Keratinocyte (primary cell): Measurements from ENCODE around the gene FANCD2OS. TPM values are rescaled to one million over a fixed set of nuclear protein-coding genes. Genes with fewer than 3 reads are reported as not detected.

Experiments used
- DNase-seq: peaks from one replicate; pipeline ENCODE4 v3.0.0-alpha.2; 2011; ENCODE audit warnings: low read depth, missing footprints, low spot score
- FAIRE-seq: peaks from 2 replicates; lab custom pipeline; 2011; peaks lifted over from hg19 to GRCh38; lab: Jason Lieb, UNC
- H2AFZ ChIP-seq: 2 replicates; pipeline ENCODE4 v1.6.0; 2012; ENCODE audit warnings: low read length, control low read depth, inconsistent platforms; ENCODE audit not compliant: control insufficient read depth
- H3K27ac ChIP-seq: 2 replicates; pipeline ENCODE4 v1.5.1; 2011; ENCODE audit warnings: low read length; ENCODE audit not compliant: control insufficient read depth, insufficient read depth
- H3K27me3 ChIP-seq: 3 replicates; pipeline ENCODE4 v1.6.0; 2011; ENCODE audit warnings: low read length; ENCODE audit not compliant: control insufficient read depth, insufficient read depth; ENCODE audit errors: extremely low read depth
- H3K36me3 ChIP-seq, 2 experiments: 2 replicates in 1 of 2; 3 replicates in 1 of 2; pipeline ENCODE4 v1.5.1; 2011; ENCODE audit warnings: low read length in 2 of 2, mild to moderate bottlenecking in 1 of 2; ENCODE audit not compliant: control insufficient read depth in 2 of 2, insufficient read depth in 2 of 2; ENCODE audit errors: extremely low read depth in 1 of 2
- H3K4me1 ChIP-seq: 3 replicates; pipeline ENCODE4 v1.5.1; 2011; ENCODE audit warnings: low read length; ENCODE audit not compliant: control insufficient read depth, insufficient read depth; ENCODE audit errors: extremely low read depth
- H3K4me2 ChIP-seq: 3 replicates; pipeline ENCODE4 v1.6.0; 2011; ENCODE audit warnings: low read depth, low read length; ENCODE audit not compliant: control insufficient read depth, insufficient read depth; ENCODE audit errors: extremely low read depth
- H3K4me3 ChIP-seq, 3 experiments: fragments of 200-600 bp in 1 of 3; sonication (generic) in 1 of 3; 2 replicates in 2 of 3; 3 replicates in 1 of 3; pipeline ENCODE4 v1.5.1; 2011 to 2016; ENCODE audit warnings: low read length in 3 of 3, mild to moderate bottlenecking in 3 of 3, control low read depth in 2 of 3, inconsistent platforms in 1 of 3, low read depth in 1 of 3, mixed read lengths in 1 of 3, mixed run types in 1 of 3, moderate library complexity in 1 of 3; ENCODE audit not compliant: control insufficient read depth in 2 of 3, insufficient read depth in 2 of 3; ENCODE audit errors: extremely low read depth in 1 of 3
- H3K79me2 ChIP-seq: 2 replicates; pipeline ENCODE4 v1.6.0; 2012; ENCODE audit warnings: low read length; ENCODE audit not compliant: control insufficient read depth, insufficient read depth
- H3K9ac ChIP-seq: 3 replicates; pipeline ENCODE4 v1.6.0; 2011; ENCODE audit warnings: low read length; ENCODE audit not compliant: control insufficient read depth, insufficient read depth; ENCODE audit errors: extremely low read depth
- H3K9me1 ChIP-seq: 3 replicates; pipeline ENCODE4 v1.6.0; 2011; ENCODE audit warnings: low read length; ENCODE audit not compliant: control insufficient read depth, insufficient read depth; ENCODE audit errors: extremely low read depth
- H3K9me3 ChIP-seq: 2 replicates; pipeline ENCODE4 v1.5.1; 2012; ENCODE audit warnings: low read depth, low read length; ENCODE audit not compliant: control insufficient read depth
- H4K20me1 ChIP-seq: 3 replicates; pipeline ENCODE4 v1.6.0; 2011; ENCODE audit warnings: low read length; ENCODE audit not compliant: control insufficient read depth, insufficient read depth; ENCODE audit errors: extremely low read depth
- EZH2 ChIP-seq: IDR thresholded peaks from one replicate; pipeline ENCODE4 v1.6.1; 2012; ENCODE audit warnings: inconsistent platforms, mild to moderate bottlenecking, low read length, moderate library complexity
- dilution Hi-C: fragments of 300-500 bp; cut with MboI; formaldehyde crosslinking; loops from one replicate; pipeline ENCODE4 v1.7.0; 2020; ENCODE audit warnings: low sequenced_read_pairs; ENCODE audit not compliant: extremely low pct_ligation_motif_present
- polyA plus RNA-seq, 5 experiments: library from polyadenylated mRNA; depleted of rRNA in 3 of 5; stranded (reverse) in 3 of 5; stranded (forward) in 1 of 5; unstranded in 1 of 5; fragments of >200 nt; gene quantifications; 1 replicate in 1 of 5; 2 replicates in 3 of 5; 3 replicates in 1 of 5; pipeline versions ENCODE4 v1.2.1 to v1.2.3, GENCODE V29; 2011 to 2012; ENCODE audit warnings: missing spikeins in 2 of 5, low read depth in 1 of 5, low replicate concordance in 1 of 5
- TF ChIP-seq, protein P1 (sequence below), 3 experiments: IDR thresholded peaks in 1 of 3; conservative IDR thresholded peaks in 1 of 3; optimal IDR thresholded peaks in 1 of 3; 2 replicates in 2 of 3; 3 replicates in 1 of 3; pipeline versions ENCODE3 to v1.5.1; 2011; ENCODE audit warnings: low read length in 3 of 3, mild to moderate bottlenecking in 3 of 3, moderate library complexity in 2 of 3, control low read depth in 1 of 3, inconsistent platforms in 1 of 3; ENCODE audit not compliant: insufficient read depth in 2 of 3; ENCODE audit errors: extremely low read depth in 1 of 3

Gene FANCD2OS
- polyA plus RNA-seq, 1 donor (not counting 4 experiments of a cell fraction or from before 2014, with no cell fraction given) = not detected

DNA sequence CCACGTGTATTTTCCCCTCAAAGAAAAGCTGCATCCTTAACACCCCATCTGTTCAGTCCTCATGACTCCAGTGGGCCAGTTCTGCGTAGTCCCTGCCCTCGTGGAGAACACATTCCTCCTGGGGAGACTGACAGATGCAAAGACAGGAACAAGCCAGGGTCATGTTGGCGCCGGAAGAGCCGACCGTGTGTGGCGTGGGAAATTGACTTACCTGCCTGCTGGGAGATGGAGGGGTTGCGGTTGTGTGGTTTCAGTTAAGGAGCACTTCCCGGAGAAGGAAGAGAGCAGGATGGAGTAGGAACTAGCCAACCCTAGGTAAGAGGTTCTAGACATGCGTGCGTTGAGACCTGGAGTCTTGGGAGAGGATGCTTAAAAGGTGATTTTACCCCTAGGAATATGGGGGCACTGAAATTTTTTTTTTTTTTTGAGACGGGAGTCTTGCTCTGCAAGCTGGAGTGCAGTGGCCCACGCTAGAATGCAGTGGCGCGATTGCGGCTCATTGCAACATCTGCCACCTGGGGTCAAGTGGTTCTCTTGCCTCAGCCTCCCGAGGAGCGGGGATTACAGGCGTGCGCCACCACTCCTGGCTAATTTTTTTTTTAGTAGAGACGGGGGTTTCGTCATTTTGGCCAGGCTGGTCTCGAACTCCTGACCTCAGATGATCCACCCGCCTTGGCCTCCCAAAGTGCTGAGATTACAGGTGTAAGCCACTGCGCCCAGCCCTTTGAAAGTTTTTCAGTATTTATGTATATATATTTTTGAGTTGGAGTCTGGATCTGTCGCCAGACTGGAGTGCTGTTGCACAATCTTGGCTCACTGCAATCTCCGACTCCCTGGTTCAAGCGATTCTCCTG lies 34.9 kb upstream of the FANCD2OS start:
- no peaks in the 10 kb centered on the region for H3K27me3 ChIP-seq
- H4K20me1 ChIP-seq = peaks cover 2% of the 10 kb centered on the region
- H3K4me1 ChIP-seq = peaks cover 22% of the 10 kb centered on the region
- dilution Hi-C loops = no loop called here
- no peak overlapping the region for H2AFZ ChIP-seq
- no peaks in the 10 kb centered on the region for H3K9me1 ChIP-seq
- peak overlapping the region; percentile 85 for H3K9ac ChIP-seq
- peak overlapping the region; percentile 62 for H3K4me2 ChIP-seq
- peak overlapping the region; percentile 80 for H3K27ac ChIP-seq
- peaks cover 53% of the 10 kb centered on the region for H3K79me2 ChIP-seq
- DNase-seq = no peak
- peak overlapping the region; percentile 75 to 90 (median 81) for H3K4me3 ChIP-seq
- FAIRE-seq = no peak
- TF ChIP-seq, protein P1, sequence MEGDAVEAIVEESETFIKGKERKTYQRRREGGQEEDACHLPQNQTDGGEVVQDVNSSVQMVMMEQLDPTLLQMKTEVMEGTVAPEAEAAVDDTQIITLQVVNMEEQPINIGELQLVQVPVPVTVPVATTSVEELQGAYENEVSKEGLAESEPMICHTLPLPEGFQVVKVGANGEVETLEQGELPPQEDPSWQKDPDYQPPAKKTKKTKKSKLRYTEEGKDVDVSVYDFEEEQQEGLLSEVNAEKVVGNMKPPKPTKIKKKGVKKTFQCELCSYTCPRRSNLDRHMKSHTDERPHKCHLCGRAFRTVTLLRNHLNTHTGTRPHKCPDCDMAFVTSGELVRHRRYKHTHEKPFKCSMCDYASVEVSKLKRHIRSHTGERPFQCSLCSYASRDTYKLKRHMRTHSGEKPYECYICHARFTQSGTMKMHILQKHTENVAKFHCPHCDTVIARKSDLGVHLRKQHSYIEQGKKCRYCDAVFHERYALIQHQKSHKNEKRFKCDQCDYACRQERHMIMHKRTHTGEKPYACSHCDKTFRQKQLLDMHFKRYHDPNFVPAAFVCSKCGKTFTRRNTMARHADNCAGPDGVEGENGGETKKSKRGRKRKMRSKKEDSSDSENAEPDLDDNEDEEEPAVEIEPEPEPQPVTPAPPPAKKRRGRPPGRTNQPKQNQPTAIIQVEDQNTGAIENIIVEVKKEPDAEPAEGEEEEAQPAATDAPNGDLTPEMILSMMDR (optimal IDR thresholded peaks at IDR 0.05 in 1 of 3, IDR thresholded peaks at IDR 0.05 in 1 of 3, conservative IDR thresholded peaks at IDR 0.05 in 1 of 3; ENCODE audit: extremely low read depth in 1 of 3, insufficient read depth in 2 of 3, low read length in 3 of 3) = no peak
- TF ChIP-seq EZH2 = no peak
- H3K36me3 ChIP-seq = peaks cover 0 to 5% of the 10 kb centered on the region in 2 experiments
- H3K9me3 ChIP-seq = no peaks in the 10 kb centered on the region

GRCh38 chr3:10140996-10141546 lies 33.0 kb upstream of the FANCD2OS start:
- H3K79me2 ChIP-seq = peaks cover 39% of the 10 kb centered on the region
- H4K20me1 ChIP-seq = peaks cover 2% of the 10 kb centered on the region
- DNase-seq (no peak), FAIRE-seq (no peak)
- H3K27me3 ChIP-seq = no peaks in the 10 kb centered on the region
- peak overlapping the region; percentile 45 for H3K4me2 ChIP-seq
- peak overlapping the region; percentile 46 for H2AFZ ChIP-seq
- no peaks in the 10 kb centered on the region for H3K9me1 ChIP-seq
- no peak for TF ChIP-seq EZH2
- TF ChIP-seq, protein P1 (optimal IDR thresholded peaks at IDR 0.05 in 1 of 3, IDR thresholded peaks at IDR 0.05 in 1 of 3, conservative IDR thresholded peaks at IDR 0.05 in 1 of 3; ENCODE audit: extremely low read depth in 1 of 3, insufficient read depth in 2 of 3, low read length in 3 of 3) = no peak
- H3K9me3 ChIP-seq = no peaks in the 10 kb centered on the region
- H3K4me3 ChIP-seq = peak overlapping the region in 1 of 3 experiments; percentile 13
- H3K27ac ChIP-seq = no peak overlapping the region
- dilution Hi-C loops = no loop called here
- H3K9ac ChIP-seq = no peak overlapping the region
- peaks cover 22% of the 10 kb centered on the region for H3K4me1 ChIP-seq
- H3K36me3 ChIP-seq = peaks cover 0 to 5% of the 10 kb centered on the region in 2 experiments
